HL-60 (cell line): ENCODE data around the gene ESCO1.

Source experiments
- DNase-seq, 2 experiments: peaks; one replicate each; pipeline ENCODE4 v3.0.0-alpha.2; 2010 to 2020; ENCODE audit warnings: low read depth in 1 of 2, low spot score in 1 of 2
- H3K27ac ChIP-seq: fragments of 250-450 bp; sonication (Bioruptor Pico); replicated peaks from 2 replicates; pipeline ENCODE4 v1.5.1; 2020; ENCODE audit warnings: mild to moderate bottlenecking, moderate library complexity
- H3K27me3 ChIP-seq: fragments of 250-450 bp; sonication (Bioruptor Pico); 2 replicates; pipeline ENCODE4 v1.5.1; 2021; ENCODE audit warnings: mild to moderate bottlenecking, moderate library complexity; ENCODE audit not compliant: insufficient read depth, poor library complexity, severe bottlenecking
- H3K4me3 ChIP-seq: replicated peaks from 2 replicates; pipeline ENCODE4 v1.5.1; 2011; ENCODE audit warnings: mild to moderate bottlenecking, control low read depth, low read length; ENCODE audit not compliant: insufficient read depth
- GABPA ChIP-seq: IDR thresholded peaks from 2 replicates; pipeline ENCODE4 v1.6.1; 2012; ENCODE audit warnings: low read depth
- POLR2AphosphoS5 ChIP-seq: IDR thresholded peaks from 2 replicates; pipeline ENCODE4 v1.6.1; 2012; ENCODE audit warnings: low read depth
- SPI1 ChIP-seq: IDR thresholded peaks from 2 replicates; pipeline ENCODE4 v1.6.1; 2012; ENCODE audit warnings: low read depth, mild to moderate bottlenecking, borderline replicate concordance
- TF ChIP-seq, protein P1 (sequence below): IDR thresholded peaks from 2 replicates; pipeline ENCODE4 v1.6.1; 2012; ENCODE audit warnings: low read depth; ENCODE audit not compliant: insufficient replicate concordance
- TF ChIP-seq, protein P2 (sequence below): IDR thresholded peaks from one replicate; pipeline ENCODE4 v1.5.1; 2011; ENCODE audit warnings: low read length, control low read depth, inconsistent platforms; ENCODE audit not compliant: insufficient read depth

Gene ESCO1

DNA sequence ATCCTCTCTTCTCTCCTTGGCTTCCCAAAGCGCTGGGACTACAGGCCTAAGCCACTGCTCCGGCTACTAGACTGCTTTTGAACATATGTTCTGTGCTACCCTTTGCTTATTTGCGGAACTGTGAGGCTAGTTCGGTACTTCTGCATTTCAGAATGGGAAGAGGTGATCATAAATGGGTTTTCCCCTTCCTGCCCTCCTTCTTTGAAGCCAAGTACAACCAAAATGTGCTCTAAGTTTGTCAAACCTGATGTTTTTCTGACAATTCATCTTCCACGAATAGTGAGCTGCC is 1.7 kb upstream of the ESCO1 start:
- no peak overlapping the region for H3K4me3 ChIP-seq
- no peaks in the 10 kb centered on the region for H3K27me3 ChIP-seq
- DNase-seq, result peak in 1 of 2 experiments; percentile 90
- TF ChIP-seq POLR2AphosphoS5, result peak; percentile 47
- TF ChIP-seq SPI1, result peak; percentile 98
- no peak for TF ChIP-seq GABPA
- TF ChIP-seq, protein P1, sequence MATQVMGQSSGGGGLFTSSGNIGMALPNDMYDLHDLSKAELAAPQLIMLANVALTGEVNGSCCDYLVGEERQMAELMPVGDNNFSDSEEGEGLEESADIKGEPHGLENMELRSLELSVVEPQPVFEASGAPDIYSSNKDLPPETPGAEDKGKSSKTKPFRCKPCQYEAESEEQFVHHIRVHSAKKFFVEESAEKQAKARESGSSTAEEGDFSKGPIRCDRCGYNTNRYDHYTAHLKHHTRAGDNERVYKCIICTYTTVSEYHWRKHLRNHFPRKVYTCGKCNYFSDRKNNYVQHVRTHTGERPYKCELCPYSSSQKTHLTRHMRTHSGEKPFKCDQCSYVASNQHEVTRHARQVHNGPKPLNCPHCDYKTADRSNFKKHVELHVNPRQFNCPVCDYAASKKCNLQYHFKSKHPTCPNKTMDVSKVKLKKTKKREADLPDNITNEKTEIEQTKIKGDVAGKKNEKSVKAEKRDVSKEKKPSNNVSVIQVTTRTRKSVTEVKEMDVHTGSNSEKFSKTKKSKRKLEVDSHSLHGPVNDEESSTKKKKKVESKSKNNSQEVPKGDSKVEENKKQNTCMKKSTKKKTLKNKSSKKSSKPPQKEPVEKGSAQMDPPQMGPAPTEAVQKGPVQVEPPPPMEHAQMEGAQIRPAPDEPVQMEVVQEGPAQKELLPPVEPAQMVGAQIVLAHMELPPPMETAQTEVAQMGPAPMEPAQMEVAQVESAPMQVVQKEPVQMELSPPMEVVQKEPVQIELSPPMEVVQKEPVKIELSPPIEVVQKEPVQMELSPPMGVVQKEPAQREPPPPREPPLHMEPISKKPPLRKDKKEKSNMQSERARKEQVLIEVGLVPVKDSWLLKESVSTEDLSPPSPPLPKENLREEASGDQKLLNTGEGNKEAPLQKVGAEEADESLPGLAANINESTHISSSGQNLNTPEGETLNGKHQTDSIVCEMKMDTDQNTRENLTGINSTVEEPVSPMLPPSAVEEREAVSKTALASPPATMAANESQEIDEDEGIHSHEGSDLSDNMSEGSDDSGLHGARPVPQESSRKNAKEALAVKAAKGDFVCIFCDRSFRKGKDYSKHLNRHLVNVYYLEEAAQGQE, result no peak
- TF ChIP-seq, protein P2, sequence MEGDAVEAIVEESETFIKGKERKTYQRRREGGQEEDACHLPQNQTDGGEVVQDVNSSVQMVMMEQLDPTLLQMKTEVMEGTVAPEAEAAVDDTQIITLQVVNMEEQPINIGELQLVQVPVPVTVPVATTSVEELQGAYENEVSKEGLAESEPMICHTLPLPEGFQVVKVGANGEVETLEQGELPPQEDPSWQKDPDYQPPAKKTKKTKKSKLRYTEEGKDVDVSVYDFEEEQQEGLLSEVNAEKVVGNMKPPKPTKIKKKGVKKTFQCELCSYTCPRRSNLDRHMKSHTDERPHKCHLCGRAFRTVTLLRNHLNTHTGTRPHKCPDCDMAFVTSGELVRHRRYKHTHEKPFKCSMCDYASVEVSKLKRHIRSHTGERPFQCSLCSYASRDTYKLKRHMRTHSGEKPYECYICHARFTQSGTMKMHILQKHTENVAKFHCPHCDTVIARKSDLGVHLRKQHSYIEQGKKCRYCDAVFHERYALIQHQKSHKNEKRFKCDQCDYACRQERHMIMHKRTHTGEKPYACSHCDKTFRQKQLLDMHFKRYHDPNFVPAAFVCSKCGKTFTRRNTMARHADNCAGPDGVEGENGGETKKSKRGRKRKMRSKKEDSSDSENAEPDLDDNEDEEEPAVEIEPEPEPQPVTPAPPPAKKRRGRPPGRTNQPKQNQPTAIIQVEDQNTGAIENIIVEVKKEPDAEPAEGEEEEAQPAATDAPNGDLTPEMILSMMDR, result no peak
- H3K27ac ChIP-seq, result peak overlapping the region; percentile 52

DNA sequence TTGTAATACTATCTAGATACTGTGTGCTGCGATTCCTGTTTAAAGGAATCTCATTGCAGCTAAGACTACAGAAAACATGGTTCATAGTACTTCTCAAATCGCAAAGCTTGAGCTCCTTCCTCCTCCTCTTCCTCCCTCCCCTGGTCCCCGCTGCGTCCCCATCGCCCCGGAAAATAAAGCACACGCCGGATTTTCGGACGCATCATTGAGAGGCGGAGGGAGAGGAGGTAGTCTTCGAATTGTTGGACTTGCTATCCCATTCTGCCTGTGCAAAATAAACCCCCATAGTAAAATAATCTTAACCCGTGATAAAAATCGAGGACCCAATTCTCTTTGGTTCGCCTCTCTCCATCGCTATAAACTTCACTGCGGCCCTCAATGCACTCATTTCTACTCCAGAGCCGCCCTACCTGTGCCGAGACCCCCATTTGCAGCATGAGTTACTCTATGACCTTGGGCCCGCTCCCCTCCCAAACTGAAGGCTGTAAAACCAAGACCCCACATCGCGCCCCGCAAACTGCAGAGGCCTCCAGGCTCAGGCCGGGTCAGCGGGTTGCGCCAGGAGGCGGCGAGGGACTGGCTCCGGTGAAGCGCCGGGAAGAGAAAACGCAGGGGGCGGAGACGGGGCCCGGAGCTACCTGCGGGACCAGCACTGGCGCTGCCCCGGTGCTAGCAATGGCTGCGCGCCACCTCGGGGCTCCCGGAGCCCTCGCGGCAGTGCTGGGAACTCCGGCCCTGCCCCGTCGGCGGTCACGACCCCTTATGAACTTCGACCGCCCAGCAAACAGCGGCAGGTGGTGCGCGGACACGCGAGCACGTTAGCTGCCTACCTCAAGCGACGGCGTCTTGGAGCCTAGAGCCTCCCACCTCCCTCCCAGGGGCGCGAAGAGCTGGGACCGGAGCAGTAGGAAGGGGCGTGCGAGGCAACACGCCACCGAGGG is 649 bp downstream of the ESCO1 start:
- peak; percentile 38; the same call in 1 of the 2 replicates for TF ChIP-seq SPI1
- TF ChIP-seq, protein P2, result no peak
- DNase-seq, result peak in 1 of 2 experiments; percentile 41
- no peaks in the 10 kb centered on the region for H3K27me3 ChIP-seq
- peak overlapping the region; percentile 73 for H3K4me3 ChIP-seq
- peak overlapping the region; percentile 88 for H3K27ac ChIP-seq

DNA sequence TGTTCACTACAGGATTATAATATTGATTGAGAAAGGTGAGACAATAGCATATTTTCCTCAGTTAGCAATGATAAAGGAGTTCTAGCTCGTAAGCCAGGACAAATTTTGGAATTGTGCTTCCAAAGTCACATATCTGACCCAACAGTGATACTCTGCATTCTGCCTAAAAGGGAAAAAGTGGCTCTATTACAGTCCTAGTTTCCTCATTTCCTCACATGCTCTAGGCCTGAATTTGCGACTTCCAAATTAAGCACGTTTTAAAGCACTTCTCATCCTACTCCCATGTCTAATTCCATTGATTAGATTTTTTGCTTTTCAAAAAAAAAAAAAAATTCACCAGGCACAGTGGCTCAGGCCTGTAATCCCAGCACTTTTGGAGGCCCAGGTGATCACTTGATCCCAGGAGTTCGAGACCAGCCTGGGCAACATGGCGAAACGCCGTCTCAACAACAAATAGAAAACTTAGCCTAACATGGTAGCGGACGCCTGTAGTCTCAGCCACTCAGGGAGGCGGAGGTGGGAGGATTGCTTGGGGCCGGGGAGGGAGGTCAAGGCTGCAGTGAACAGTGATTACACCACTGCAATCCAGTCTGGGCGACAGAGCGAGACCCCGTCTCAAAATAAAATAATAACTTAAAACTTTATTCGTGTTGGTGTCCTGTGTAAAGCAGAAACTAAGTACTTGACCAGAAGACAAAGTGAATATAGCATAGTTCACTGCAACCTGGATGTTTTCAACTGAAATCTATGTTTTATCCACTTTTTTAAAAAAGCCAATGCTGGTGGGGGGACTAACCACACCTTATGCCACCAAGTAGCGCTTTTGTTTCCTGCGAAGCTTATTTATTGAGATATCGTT is 1.5 kb downstream of the ESCO1 start:
- Histone ChIP-seq H3K4me3 (peak overlapping the region; percentile 73), H3K27me3 (no peaks in the 10 kb centered on the region), H3K27ac (peak overlapping the region; percentile 88)
- TF ChIP-seq, protein P1, result peak; percentile 24
- TF ChIP-seq, protein P2, result no peak
- peak in 1 of 2 experiments; percentile 78 for DNase-seq
